Testis (tissue), 2 donors: ENCODE data around the gene NME7.

Source experiments
- CTCF ChIP-seq, 3 experiments: fragments of 450-650 bp in 2 of 3; fragments of 200-600 bp in 1 of 3; sonication (generic) in 1 of 3; IDR thresholded peaks; one replicate each; pipeline ENCODE4 v1.5.1; 2016 to 2019; ENCODE audit warnings: antibody characterized with exemption in 3 of 3, mild to moderate bottlenecking in 2 of 3, moderate library complexity in 1 of 3
- POLR2A ChIP-seq: fragments of 450-650 bp; IDR thresholded peaks from one replicate; pipeline ENCODE4 v1.6.1; 2017; ENCODE audit warnings: antibody characterized with exemption, mild to moderate bottlenecking, moderate library complexity

GRCh38 chr1:169414952-169415351, 47.4 kb upstream of the NME7 start:
- no peak for TF ChIP-seq CTCF (IDR thresholded peaks at IDR 0.05)
- TF ChIP-seq POLR2A = no peak
